GOT3 (cell line): ENCODE results near the gene SLC7A11.

ENCODE experiments used
- DNase-seq: peaks from one replicate; lab custom pipeline; 2025; ENCODE audit warnings: mixed read lengths; lab: John Stamatoyannopoulos, UW

SLC7A11 gene

DNA sequence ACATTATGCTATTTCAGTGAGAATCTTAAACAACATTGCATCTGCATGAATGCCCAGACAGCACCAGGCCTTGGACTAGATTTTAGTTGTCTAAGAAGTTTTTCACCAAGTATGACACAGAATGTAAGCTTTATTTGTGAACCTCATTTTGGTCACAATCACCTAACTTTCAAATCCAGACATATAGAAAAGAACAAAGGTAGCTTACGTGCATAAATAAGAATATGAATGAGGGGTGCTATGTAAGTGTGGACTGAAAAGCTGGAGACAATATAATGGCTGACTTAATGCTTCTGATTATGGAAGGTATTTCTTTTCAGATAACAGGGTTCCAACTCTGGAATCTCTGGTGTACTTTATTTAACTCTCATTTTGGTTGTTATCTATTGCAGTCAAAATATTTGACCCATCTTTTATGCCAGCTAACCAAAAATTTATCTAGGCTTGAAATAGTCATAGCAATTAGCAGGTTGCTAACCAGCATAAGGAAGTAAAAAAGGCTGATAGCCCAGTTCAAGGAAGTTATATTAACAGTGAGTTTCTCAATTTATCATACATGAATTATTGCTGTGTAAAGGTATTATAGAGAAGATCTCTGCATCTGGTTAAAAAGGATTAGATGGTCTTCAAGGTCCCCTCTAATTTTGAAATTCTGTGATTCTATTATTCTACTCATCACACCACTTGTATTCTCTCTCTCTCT is 36.5 kb downstream of the SLC7A11 start:
- no peak for DNase-seq

- DNase-seq = no peak
Observed at GRCh38 chr4:138204507-138204906, 37.6 kb downstream of the SLC7A11 start.

- no peak for DNase-seq
Observed at GRCh38 chr4:138202686-138203085, 39.5 kb downstream of the SLC7A11 start.

DNA sequence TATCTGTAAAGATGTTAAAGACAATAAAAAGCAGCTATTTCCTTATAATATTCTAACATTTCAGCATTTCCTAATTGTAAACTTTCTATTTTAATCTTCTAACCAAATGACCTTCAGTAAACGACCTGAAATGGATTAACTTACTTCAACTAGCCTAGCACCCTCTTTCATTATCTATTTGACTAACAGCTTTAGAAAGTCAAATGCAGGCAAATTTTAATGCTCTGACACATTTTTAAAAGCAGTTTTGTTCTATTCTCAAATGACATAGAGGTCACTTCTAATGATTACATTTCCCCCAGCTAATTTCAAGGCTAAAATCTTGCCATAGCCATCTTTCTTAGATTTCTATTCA is 41.9 kb downstream of the SLC7A11 start:
- DNase-seq = no peak

DNA sequence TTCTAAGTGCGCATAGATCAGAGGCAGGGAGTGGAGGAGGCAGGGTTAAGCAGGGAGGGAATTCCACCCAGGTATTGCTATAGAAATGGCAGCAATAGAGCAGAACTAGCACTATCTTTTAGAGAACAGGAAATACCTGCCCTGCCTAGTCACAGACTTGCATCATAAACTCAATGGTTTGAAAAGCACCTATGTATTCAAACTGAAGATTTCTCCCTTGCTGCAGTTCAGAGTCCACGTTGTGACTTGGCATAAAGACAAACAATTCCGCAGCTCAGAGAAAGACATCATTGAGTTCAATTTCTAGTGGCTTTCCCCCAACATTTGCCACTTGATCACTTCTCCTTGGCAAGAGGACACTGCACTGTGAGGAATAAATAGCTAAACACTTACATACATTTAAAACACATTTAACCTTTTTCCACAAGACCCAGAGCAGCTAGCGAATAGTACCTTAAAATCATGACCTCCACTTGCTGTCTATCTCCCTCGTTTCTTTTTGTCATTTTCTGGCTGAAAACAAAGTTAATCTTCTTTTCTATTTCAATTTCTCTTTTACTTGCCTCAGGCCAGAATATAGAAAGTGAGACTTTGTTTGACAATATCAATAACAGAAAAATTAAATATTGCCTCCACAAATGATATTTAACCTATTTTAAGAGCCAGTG is 42.4 kb downstream of the SLC7A11 start:
- DNase-seq = no peak

GRCh38 chr4:138196153-138196552 is 46.0 kb downstream of the SLC7A11 start:
- no peak for DNase-seq

GRCh38 chr4:138193963-138194362 is 48.2 kb downstream of the SLC7A11 start:
- no peak for DNase-seq

DNA sequence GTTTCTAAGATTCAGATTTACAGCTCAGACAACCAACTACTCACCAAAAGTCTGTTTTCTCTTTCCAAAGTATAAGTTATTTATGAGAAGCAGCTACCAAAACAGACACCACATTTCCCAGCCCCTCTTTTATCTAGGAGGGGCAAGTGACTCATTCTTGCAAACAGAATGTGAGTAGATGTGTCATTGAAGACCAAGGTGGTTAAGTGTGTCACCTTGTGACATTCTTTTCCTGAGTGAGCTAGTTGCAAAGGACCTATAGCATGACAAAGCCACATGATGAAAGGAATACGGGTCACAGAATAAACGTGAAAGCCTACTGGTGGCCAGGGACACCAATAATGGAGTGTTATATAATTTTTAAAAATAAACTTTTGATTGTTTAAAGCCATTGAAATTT is 50.0 kb downstream of the SLC7A11 start:
- DNase-seq = no peak

GRCh38 chr4:138190452-138190858 is 51.7 kb downstream of the SLC7A11 start:
- no peak for DNase-seq

- DNase-seq = no peak
Observed at GRCh38 chr4:138189206-138189605, 52.9 kb downstream of the SLC7A11 start.

- no peak for DNase-seq
Observed at GRCh38 chr4:138188406-138189084, 53.6 kb downstream of the SLC7A11 start.

- DNase-seq = no peak
Observed at GRCh38 chr4:138185859-138186645, 56.1 kb downstream of the SLC7A11 start.

- DNase-seq = no peak
Observed at GRCh38 chr4:138184886-138185285, 57.3 kb downstream of the SLC7A11 start.

- DNase-seq = no peak
Observed at GRCh38 chr4:138182838-138183426, 59.2 kb downstream of the SLC7A11 start.

- DNase-seq = no peak
Observed at GRCh38 chr4:138181287-138181686, 60.9 kb downstream of the SLC7A11 start.

DNA sequence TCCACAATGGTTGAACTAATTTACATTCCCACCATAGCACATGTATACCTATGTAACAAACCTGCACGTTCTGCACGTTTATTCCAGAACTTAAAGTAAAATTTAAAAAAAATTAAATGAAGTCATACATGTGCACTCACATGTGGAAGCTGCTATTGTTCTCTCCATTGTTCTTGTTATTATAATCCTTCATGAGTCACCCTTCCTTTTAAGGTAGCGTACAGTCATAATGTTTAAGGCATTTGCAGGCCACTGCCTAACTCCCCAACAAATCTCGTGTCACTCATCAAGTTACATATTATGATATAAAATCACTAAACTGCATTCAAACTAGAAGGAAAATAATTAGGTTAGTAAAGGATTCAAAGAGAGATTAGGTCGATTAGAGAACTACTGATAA is 63.6 kb downstream of the SLC7A11 start:
- DNase-seq = no peak

GRCh38 chr4:138177278-138177968 is 64.7 kb downstream of the SLC7A11 start:
- no peak for DNase-seq

DNA sequence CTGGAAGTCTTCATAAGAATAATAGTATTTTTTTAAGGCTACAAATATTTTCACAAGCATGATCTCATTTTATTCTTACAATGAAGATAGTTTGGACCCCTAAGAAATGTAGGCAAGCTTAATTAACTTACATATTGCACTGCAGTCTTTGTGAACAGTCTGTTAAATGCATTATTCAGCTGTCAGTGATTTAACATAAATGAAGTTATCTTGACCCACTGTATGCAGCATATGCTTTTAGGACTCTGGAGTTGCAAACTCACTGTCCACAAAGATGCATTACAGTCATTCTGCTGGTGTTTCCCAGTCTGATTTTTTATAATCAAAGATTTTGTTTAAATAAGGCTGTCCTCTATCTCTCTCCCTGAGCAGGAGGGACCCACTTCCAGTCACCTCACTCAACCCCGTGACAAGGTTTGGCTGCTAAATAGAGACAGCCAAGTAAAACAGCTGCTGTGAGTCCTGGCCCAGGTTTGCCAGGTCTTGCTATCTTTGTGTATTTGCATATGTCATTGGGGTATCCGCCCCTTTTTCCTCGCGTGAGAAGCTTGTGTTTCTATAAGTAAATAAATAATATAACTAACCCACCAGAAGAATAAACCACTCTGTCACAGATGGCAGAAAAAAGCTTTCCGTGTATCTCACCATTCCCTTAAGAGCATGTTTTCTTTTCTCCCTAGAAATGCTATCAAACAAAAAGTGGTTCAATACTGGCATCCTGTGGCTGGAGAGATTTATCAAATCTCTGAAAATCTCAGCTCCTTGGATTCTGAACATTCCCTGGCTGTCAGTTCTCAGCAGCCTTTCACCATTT is 67.0 kb downstream of the SLC7A11 start:
- DNase-seq = no peak

DNA sequence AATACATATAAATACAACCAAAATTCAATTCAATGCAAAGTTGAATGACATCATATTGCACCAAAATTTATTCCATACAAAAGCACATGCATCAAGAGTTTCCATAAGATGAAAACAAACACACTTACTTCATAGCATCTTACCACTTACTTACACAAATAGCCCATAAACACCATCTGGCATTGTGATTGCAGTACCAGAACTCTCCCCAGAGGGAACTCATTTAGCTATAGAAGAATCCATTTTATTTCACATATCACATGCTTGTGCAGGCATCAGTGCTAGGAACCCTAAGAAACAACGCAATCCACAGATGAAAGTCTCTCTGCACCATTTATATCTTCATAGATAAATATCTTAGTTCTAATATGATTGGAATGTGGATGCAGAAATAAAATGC is 77.9 kb downstream of the SLC7A11 start:
- DNase-seq = no peak

DNA sequence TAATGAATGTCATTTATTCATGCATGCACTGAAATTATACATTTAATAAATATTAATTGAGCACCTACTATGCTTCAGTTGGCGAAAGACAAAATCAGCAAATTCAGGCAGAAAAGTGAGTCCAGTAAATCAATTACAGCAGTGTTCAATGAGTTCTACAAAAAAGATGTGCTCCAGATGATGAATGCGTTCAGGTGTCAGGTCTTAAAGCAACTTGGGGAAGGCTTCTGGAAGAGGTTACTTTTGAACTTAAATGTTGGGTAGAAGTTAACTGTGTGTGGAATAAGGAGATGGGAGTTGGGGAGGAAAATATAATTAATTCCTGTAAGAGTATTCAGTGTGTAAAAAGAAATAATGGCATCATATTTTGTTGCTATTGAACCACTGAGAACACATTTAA is 79.0 kb downstream of the SLC7A11 start:
- DNase-seq = no peak

GRCh38 chr4:138162259-138162658 is 79.9 kb downstream of the SLC7A11 start:
- DNase-seq = no peak
